HG02885 (cell line): Measurements from ENCODE around the gene MTURN.

Source experiments
- ATAC-seq: cut with Tn5 transposase; IDR thresholded peaks from one replicate; pipeline ENCODE4 v1.9.1; 2021; ENCODE audit warnings: mild to moderate bottlenecking; ENCODE audit not compliant: unreplicated experiment, poor library complexity

MTURN gene

DNA sequence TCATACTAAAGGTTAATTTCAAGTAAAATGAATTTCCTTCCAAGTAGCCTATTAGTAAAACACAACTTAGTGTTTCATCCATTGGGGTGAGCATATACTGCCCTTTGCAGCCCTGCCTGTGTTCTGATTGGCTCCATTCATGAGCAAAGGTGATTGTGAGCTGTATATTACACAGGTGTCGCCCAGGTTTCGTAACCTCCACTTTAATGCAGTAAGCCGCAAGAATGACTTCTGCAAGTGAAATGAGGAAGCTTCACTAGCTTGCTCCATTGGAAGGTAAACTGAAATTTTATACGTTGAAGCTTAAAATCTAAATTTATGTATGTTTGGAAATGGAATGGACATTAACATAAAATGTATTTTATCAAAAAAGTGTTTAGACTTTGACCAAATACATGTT, 24.4 kb downstream of the MTURN start:
- ATAC-seq = no peak

GRCh38 chr7:30159698-30160143, 24.9 kb downstream of the MTURN start:
- no peak for ATAC-seq

- no peak for ATAC-seq
These were observed 25.5 kb downstream of the MTURN start for GRCh38 chr7:30160329-30160728.

GRCh38 chr7:30162133-30162532, 27.3 kb downstream of the MTURN start:
- ATAC-seq = no peak

GRCh38 chr7:30162622-30163124, 27.9 kb downstream of the MTURN start:
- peak; percentile 34 for ATAC-seq

- ATAC-seq = no peak
These were observed 28.6 kb downstream of the MTURN start for GRCh38 chr7:30163231-30163894.

DNA sequence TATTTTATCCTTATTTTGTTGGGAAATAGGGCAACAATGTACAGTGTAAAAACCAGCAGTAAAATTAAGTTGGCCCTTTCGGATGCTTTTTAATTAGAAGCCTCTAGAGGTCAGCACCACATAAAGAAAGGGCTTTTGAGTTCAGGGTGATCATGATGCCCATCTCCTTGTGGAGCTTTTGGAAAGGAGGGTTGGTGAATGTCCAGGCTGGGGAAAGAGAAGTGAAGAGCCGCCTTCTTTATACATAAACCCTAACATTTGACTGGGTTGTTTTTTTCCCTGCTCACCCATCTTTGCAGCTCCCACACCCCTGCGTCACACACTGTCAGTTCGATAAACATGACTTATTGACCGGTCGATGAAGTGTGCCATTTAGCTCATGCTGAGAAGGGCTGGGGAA, 29.8 kb downstream of the MTURN start:
- peak; percentile 52 for ATAC-seq

- ATAC-seq = no peak
These were observed 30.8 kb downstream of the MTURN start for GRCh38 chr7:30165590-30165989.

DNA sequence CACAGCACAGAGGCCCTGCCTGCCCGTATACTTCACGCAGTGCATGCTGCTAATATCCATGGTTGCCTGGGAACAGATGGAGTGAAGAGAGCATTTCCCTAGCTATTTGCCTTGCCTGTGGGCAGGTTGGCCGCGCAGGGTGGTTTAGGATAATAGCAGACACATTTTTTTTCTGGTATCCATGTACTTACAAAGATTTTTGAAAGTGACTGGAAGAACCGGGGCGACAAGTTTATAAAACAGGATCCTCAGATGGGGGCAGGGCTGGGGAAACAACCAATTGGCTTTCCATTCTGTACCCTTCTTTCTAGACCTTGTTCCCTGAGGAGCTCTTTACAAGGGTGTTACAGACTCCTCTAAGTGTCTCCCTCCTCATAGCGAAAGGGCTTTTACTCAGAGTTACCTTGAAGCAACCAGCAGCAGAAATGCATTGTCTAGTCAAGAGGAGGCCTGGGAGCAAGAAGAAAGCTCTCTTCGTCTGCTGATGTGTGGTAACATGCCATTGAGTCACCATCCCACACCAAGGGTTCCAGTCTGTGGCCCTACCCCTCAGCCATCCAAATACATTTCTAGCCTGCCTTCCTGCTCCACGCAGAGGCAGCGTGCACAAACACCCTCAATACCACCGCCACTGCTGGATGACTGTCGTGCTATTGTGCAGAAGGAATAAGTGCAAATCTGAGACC, 31.5 kb downstream of the MTURN start:
- no peak for ATAC-seq

- ATAC-seq = no peak
These were observed 32.1 kb downstream of the MTURN start for GRCh38 chr7:30166841-30167235.

- no peak for ATAC-seq
These were observed 33.1 kb downstream of the MTURN start for GRCh38 chr7:30167901-30168300.

GRCh38 chr7:30168835-30169573, 34.2 kb downstream of the MTURN start:
- no peak for ATAC-seq

DNA sequence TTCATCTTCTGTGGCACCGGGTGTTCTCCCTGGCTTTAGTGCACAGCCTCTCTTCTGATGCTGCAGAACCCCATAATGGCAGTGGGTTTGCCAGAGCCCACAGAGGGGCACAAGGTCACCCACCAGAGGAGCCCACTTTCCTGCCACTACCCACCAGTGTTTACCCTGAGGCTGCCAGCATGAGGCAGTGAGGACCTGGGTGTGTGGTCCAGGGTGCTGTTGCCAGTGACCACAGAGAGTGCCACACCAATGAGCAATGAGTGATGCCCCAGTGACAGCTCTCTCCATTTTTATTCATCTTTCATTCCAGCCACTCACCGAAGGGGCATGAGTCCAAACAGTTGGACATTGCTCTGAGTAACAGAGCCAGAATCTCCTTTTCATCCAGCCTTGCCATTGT, 34.8 kb downstream of the MTURN start:
- ATAC-seq = no peak

DNA sequence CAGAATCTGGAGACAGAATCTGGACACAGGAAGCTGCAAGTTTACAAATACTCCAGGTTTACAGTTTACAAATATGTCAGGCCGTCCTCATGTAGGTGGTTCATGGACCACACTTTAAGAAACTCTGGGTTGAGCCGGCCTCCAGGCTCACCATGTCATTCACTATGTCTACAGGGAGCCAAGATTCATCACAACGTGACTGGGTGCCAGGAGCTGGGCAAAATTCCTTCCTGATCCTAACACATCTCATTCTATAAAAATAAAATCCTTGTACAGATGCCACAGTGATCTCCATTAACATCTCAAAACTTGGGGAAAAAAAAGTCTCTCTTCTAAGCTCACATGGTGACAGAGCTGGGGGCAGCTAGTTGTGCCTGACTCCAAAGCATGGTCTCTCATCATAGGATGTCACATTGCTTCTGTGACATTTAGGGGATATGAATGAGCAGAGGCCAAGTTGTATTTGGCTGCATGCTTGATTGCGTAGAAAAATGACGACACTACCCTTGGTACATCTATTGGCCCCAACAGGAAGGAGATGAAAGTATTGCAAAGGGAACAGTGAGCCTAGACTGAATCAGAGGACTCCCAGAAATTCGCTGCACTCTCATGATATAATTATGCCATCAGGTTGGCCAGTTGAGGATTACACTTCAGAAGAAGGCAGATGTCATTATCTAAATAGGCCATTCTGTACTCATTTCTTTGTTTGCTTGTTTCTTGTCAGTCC, 35.9 kb downstream of the MTURN start:
- no peak for ATAC-seq

GRCh38 chr7:30171766-30172447, 37.1 kb downstream of the MTURN start:
- ATAC-seq = no peak

DNA sequence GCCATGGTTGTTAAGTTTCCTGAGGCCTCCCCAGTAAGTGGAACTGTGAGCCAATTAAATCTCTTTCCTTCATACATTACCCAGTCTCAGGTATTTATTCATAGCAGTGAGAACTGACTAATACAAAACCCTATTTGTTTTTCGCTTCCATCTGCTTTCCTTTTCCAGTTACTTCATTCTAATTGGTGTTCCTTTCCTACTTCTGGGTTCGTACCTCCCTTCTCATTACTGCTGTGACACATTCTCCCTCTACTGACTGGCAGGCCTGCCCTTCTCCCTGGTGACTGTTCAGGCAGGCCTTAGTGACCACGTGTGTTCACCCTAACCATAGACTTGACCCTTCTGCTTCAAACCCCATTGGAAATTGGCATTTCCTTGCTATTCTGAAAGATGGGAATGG, 37.7 kb downstream of the MTURN start:
- no peak for ATAC-seq

GRCh38 chr7:30173058-30173897, 38.5 kb downstream of the MTURN start:
- ATAC-seq = no peak

GRCh38 chr7:30175180-30175579, 40.4 kb downstream of the MTURN start:
- no peak for ATAC-seq

DNA sequence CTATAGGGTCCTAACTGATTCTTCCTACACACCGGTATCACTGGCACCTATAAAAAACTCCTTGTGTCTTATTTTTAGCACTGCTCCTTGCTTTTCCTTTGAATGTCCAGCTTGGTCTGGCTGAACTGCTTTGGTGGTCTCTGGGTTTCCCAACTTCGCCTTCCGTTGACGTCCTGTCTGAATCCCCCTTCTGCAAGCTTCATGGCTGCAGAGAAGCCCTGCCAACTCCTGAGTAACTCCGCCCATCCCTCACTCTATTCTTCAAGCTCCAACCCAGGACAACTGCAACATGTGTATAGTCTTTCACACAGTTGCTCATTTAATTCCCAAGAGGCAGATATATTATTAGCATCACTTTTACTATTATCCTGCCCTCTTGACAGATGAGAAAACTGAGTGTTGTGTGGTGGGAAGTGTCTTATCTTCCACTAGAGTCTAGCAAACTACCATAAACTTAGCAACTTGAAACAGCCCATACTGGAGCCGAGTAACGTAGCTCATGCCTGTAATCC, 40.9 kb downstream of the MTURN start:
- no peak for ATAC-seq
